HEK293T (cell line): Measurements from ENCODE around the gene RNF14.

Experiments
- CTBP1 ChIP-seq: fragments of 450-650 bp; IDR thresholded peaks from 2 replicates; pipeline ENCODE4 v1.6.1; 2016; ENCODE audit warnings: borderline replicate concordance
- ELF4 ChIP-seq: fragments of 450-650 bp; IDR thresholded peaks from 2 replicates; pipeline ENCODE4 v1.6.1; 2017; ENCODE audit warnings: antibody characterized with exemption
- FOXA1 ChIP-seq: fragments of 450-650 bp; IDR thresholded peaks from 2 replicates; pipeline ENCODE4 v1.6.1; 2016; ENCODE audit warnings: mild to moderate bottlenecking
- FOXK2 ChIP-seq: fragments of 450-650 bp; IDR thresholded peaks from 2 replicates; pipeline ENCODE4 v1.6.1; 2016; ENCODE audit warnings: mild to moderate bottlenecking
- NFRKB ChIP-seq: fragments of 450-650 bp; IDR thresholded peaks from 2 replicates; pipeline ENCODE4 v1.6.1; 2016; ENCODE audit warnings: mild to moderate bottlenecking, moderate library complexity
- TARDBP ChIP-seq: fragments of 450-650 bp; IDR thresholded peaks from 2 replicates; pipeline ENCODE4 v1.6.1; 2016

DNA sequence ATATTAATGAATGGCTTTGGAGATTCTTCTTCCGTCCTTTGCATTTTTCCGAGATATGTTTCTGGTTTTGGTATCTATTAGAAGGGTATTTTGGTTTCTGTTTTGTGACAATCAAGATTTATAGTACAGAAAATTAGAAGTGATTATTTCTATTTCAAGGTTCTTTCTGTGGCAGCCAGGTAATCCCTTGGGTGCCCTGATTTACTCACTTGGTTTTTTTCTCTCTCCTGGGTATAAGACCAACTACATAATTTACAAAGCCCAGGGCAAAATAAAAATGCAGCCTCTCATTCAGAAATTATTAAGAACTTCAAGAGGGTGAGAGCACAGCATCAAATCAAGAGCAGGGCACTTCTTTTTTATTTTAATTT lies 2.0 kb upstream of the RNF14 start:
- TF ChIP-seq FOXA1 (no peak), NFRKB (no peak), ELF4 (no peak), CTBP1 (no peak), FOXK2 (no peak), TARDBP (no peak)
